Calu3 (cell line): ENCODE results near the gene HMCN1. TPM values are rescaled to one million over a fixed set of nuclear protein-coding genes. Genes with fewer than 3 reads are reported as not detected.
A peak's percentile ranks its signal among the peaks of the same experiment; 100 is the strongest.

Source experiments
- Bru-seq: library from RNA; stranded (reverse); fragments of 400-500 nt; gene quantifications from one replicate; lab custom pipeline; 2021; lab: Mats Ljungman, UMichigan
- BruChase-seq, 2 experiments: library from RNA; stranded (reverse); fragments of 400-500 nt; gene quantifications; one replicate each; lab custom pipeline; 2021; lab: Mats Ljungman, UMichigan
- BruUV-seq: library from RNA; stranded (reverse); fragments of 400-500 nt; replicated peaks from 2 replicates; lab custom pipeline; 2021; lab: Mats Ljungman, UMichigan
- CTCF ChIA-PET: fragments of 300-600 bp; sonication (Branson Sonifier 250); formaldehyde crosslinking; loops from one replicate; lab custom pipeline; 2022; ENCODE audit warnings: antibody characterized with exemption; lab: Charles Lee
- DNase-seq: peaks from one replicate; pipeline ENCODE4 v3.0.0; 2022
- H3K27ac Mint-ChIP-seq: one replicate; pipeline ENCODE4 v1.8.0; 2022; ENCODE audit warnings: mixed read lengths; ENCODE audit not compliant: unreplicated experiment
- H3K27me3 Mint-ChIP-seq: one replicate; pipeline ENCODE4 v1.8.0; 2022; ENCODE audit warnings: mixed read lengths; ENCODE audit not compliant: unreplicated experiment
- H3K36me3 Mint-ChIP-seq: one replicate; pipeline ENCODE4 v1.8.0; 2022; ENCODE audit warnings: mild to moderate bottlenecking, moderate library complexity, mixed read lengths; ENCODE audit not compliant: insufficient read depth, unreplicated experiment
- H3K4me1 Mint-ChIP-seq: one replicate; pipeline ENCODE4 v1.8.0; 2022; ENCODE audit warnings: mild to moderate bottlenecking, low read depth, mixed read lengths; ENCODE audit not compliant: unreplicated experiment
- H3K4me3 Mint-ChIP-seq: one replicate; pipeline ENCODE4 v1.8.0; 2022; ENCODE audit warnings: mild to moderate bottlenecking, low read depth, moderate library complexity, mixed read lengths; ENCODE audit not compliant: unreplicated experiment
- H3K9me3 Mint-ChIP-seq: one replicate; pipeline ENCODE4 v1.8.0; 2022; ENCODE audit warnings: low read depth, mixed read lengths; ENCODE audit not compliant: unreplicated experiment
- CTCF ChIP-seq: fragments of 200-600 bp; IDR thresholded peaks from one replicate; pipeline ENCODE4 v1.8.0; 2022; ENCODE audit warnings: antibody characterized with exemption; ENCODE audit not compliant: unreplicated experiment
- intact Hi-C: fragments of 100-400 bp; cut with micrococcal nuclease; formaldehyde crosslinking; loops from one replicate; pipeline ENCODE4 v1.10.0; 2022; ENCODE audit not compliant: unreplicated experiment
- long read RNA-seq: library from polyadenylated mRNA; stranded (forward); transcript quantifications from one replicate; pipeline ENCODE4 v2.0.0, GENCODE V29; 2022
- total RNA-seq: library from RNA; stranded (reverse); gene quantifications from 2 replicates; pipeline ENCODE4 v1.2.3, GENCODE V29; 2022

Gene HMCN1
- 0.02 and 0.05 TPM in 2 replicates for total RNA-seq
- percentile 8 among the genes with signal in this experiment for Bru-seq, nascent RNA
- percentile 4 among the genes with signal in this experiment for BruChase-seq, experiment 1, labeled RNA remaining after a 6-hour chase
- BruChase-seq, experiment 2, labeled RNA remaining after a 2-hour chase, result percentile 4 among the genes with signal in this experiment
- long read RNA-seq, result 0 reads

GRCh38 chr1:185733818-185734735 is at the start of gene HMCN1:
TSS of gene HMCN1 (plus strand) at chr1:185734391. CDS start at chr1:185734780, 389 bp downstream.
- peak within 1 kb of the TSS; percentile 72 for H3K4me3 Mint-ChIP-seq
- H3K9me3 Mint-ChIP-seq, result peaks cover 4% of the 10 kb centered on the region
- H3K36me3 Mint-ChIP-seq, result peaks cover 6% of the 10 kb centered on the region
- H3K27me3 Mint-ChIP-seq, result peaks cover 26% of the 10 kb centered on the region
- CTCF ChIA-PET, result interaction anchor here (0.7 to 1.5 kb wide), 5 partner anchors 14 to 427 kb away, joined by 3 to 22 read pairs (median 3); no protein-coding TSS in a partner anchor
- peak; percentile 70 for DNase-seq
- BruUV-seq, result no TSS peak
- TF ChIP-seq CTCF, result peak; percentile 30
- intact Hi-C loops, result no loop called here
- peaks cover 16% of the 10 kb centered on the region for H3K4me1 Mint-ChIP-seq
- H3K27ac Mint-ChIP-seq, result peak within 1 kb of the TSS; percentile 7

- BruUV-seq, result no TSS peak
- intact Hi-C loops, result loop anchor here (10.0 kb wide), 1 partner anchor 702 kb away; no protein-coding TSS in a partner anchor
- H3K4me3 Mint-ChIP-seq, result no peak overlapping the region
- CTCF ChIA-PET, result no interaction called here
- no peaks in the 10 kb centered on the region for H3K27me3 Mint-ChIP-seq
- no peak overlapping the region for H3K27ac Mint-ChIP-seq
- no peaks in the 10 kb centered on the region for H3K36me3 Mint-ChIP-seq
- DNase-seq, result no peak
- H3K4me1 Mint-ChIP-seq, result no peaks in the 10 kb centered on the region
- no peaks in the 10 kb centered on the region for H3K9me3 Mint-ChIP-seq
- no peak for TF ChIP-seq CTCF
These were observed 47.1 kb upstream of the HMCN1 start for GRCh38 chr1:185686821-185687778.

- Mint-ChIP-seq H3K4me3 (no peak overlapping the region), H3K4me1 (peaks cover 9% of the 10 kb centered on the region), H3K9me3 (no peaks in the 10 kb centered on the region), H3K36me3 (no peaks in the 10 kb centered on the region), H3K27me3 (no peaks in the 10 kb centered on the region), H3K27ac (no peak overlapping the region)
- TF ChIP-seq CTCF, result no peak
- intact Hi-C loops, result no loop called here
- no TSS peak for BruUV-seq
- no peak for DNase-seq
- CTCF ChIA-PET, result no interaction called here
These were observed 43.7 kb upstream of the HMCN1 start for GRCh38 chr1:185690527-185690926.

GRCh38 chr1:185693654-185694053 is 40.5 kb upstream of the HMCN1 start:
- CTCF ChIA-PET, result interaction anchor here (1.0 kb wide), 1 partner anchor 13 kb away, joined by 3 read pairs; no protein-coding TSS in a partner anchor

More at GRCh38 chr1:185693654-185694053, 40.5 kb upstream of the HMCN1 start:
- DNase-seq, result no peak
- H3K4me3 Mint-ChIP-seq, result no peak overlapping the region
- no peak for TF ChIP-seq CTCF
- H3K4me1 Mint-ChIP-seq, result peaks cover 9% of the 10 kb centered on the region
- no peak overlapping the region for H3K27ac Mint-ChIP-seq
- intact Hi-C loops, result no loop called here
- no peaks in the 10 kb centered on the region for H3K9me3 Mint-ChIP-seq
- BruUV-seq, result no TSS peak
- H3K27me3 Mint-ChIP-seq, result no peaks in the 10 kb centered on the region
- H3K36me3 Mint-ChIP-seq, result no peaks in the 10 kb centered on the region
